Measurements from ENCODE around the gene PPP1R11.

DNA sequence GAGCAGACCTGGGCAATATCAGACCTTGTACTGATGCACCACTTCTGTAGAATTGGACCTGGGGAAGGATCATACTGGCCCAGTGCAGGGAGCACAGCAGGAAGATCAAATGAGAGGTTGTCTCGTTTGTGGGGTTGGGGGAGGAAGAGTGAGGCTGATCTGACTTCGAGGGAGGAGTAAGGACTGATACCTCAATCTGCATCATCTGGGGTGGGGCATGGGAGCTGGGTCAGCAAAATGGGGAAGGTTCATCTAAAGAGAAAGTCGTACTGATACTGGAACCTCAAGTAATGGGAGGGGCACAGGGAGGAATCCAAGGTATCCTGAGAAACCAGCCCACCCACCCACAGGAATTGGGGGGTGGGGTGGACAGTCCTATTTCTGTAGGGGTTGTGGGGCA is 4.9 kb downstream of the PPP1R11 start:
- TF ChIP-seq ZNF8 (CRISPR knock-in tag; IDR thresholded peaks at IDR 0.05) (no peak), ZFP30 (CRISPR knock-in tag; IDR thresholded peaks at IDR 0.05) (no peak), ARNTL (CRISPR knock-in tag; IDR thresholded peaks at IDR 0.05; ENCODE audit: borderline replicate concordance, low read depth) (no peak)
- TF ChIP-seq, protein P1, sequence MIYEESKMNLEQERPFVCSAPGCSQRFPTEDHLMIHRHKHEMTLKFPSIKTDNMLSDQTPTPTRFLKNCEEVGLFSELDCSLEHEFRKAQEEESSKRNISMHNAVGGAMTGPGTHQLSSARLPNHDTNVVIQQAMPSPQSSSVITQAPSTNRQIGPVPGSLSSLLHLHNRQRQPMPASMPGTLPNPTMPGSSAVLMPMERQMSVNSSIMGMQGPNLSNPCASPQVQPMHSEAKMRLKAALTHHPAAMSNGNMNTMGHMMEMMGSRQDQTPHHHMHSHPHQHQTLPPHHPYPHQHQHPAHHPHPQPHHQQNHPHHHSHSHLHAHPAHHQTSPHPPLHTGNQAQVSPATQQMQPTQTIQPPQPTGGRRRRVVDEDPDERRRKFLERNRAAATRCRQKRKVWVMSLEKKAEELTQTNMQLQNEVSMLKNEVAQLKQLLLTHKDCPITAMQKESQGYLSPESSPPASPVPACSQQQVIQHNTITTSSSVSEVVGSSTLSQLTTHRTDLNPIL (CRISPR knock-in tag; IDR thresholded peaks at IDR 0.05; ENCODE audit: low read depth), result no peak
